ENCODE results near the gene LRRC4B. TPM values are rescaled to one million over a fixed set of nuclear protein-coding genes. Genes with fewer than 3 reads are reported as not detected.
A peak's percentile ranks its signal among the peaks of the same experiment; 100 is the strongest.
"Not testable (repeated sequence)": the region's sequence is repeated elsewhere in the genome, so short reads cannot be mapped to it uniquely, and the experiment has no call there.

LRRC4B gene, protein sequence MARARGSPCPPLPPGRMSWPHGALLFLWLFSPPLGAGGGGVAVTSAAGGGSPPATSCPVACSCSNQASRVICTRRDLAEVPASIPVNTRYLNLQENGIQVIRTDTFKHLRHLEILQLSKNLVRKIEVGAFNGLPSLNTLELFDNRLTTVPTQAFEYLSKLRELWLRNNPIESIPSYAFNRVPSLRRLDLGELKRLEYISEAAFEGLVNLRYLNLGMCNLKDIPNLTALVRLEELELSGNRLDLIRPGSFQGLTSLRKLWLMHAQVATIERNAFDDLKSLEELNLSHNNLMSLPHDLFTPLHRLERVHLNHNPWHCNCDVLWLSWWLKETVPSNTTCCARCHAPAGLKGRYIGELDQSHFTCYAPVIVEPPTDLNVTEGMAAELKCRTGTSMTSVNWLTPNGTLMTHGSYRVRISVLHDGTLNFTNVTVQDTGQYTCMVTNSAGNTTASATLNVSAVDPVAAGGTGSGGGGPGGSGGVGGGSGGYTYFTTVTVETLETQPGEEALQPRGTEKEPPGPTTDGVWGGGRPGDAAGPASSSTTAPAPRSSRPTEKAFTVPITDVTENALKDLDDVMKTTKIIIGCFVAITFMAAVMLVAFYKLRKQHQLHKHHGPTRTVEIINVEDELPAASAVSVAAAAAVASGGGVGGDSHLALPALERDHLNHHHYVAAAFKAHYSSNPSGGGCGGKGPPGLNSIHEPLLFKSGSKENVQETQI
- under 1 TPM in 3 of 4 donors, not detected in 1; 0.33 to 0.81 (median 0.34) TPM for total RNA-seq

DNA sequence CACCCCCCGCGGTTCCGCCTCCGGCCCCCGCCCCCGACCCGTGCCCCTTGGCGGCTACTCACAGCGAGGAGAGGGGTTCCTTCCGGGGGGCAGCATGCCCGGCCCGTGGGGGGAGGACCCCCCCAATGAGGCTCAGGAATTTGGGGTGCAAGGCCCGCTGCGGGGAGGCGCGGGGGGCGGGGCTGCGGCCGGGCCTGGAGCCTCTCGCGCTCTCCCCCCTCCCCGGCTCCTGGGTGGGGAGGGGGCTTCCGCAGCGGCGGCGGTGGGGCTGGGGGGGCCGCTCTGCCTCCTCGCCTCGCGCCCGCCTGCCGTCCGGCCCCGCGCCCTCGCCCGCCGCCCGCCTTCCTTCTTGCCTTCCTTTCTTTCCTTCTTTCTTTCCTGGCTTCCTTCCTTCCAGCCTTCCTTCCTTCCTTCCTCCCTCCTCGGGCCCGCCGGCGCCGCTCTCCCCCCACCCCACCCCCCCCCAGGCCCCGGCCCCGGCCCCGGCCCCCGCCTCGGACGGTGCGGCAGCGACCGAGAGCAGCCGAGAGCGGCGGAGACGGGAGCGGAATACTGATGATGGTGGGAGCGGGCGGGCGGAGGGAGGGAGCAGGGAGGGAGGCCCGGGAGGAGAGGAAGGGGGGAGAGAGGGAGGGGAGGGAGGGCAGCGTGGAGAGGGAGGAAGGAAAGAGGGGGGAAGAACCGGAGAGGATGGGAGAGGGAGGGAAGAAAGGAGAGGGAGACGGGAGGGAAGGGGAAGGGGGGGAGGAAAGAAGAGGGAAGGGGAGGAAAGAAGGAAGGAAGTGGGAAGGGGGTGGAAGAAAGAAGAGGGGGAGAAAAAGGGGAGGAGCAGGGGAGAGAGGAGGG, at the start of gene LRRC4B:
Gene LRRC4B (minus strand): TSS at position 554 of the 846 bp plus-strand sequence. CDS start 19,597 bp downstream, outside the sequence.
- H3K27ac ChIP-seq, result no peak within 1 kb of the TSS
- peaks cover 0 to 7% of the 10 kb centered on the region in 2 donors for H3K4me1 ChIP-seq
- peaks cover 34 to 54% (median 49%) of the 10 kb centered on the region in 3 donors for H3K27me3 ChIP-seq
- no peak within 1 kb of the TSS for H3K4me3 ChIP-seq
- intact Hi-C loops (cut with DNase I; ENCODE audit: low total_unique reads) (no loop called here), in situ Hi-C loops (cut with MboI; ENCODE audit: low sequenced_read_pairs in 4 of 4) (no loop called here)
- ATAC-seq, result no peak
- DNase-seq, result no peak
- no peaks in the 10 kb centered on the region for H3K36me3 ChIP-seq
- H3K9me3 ChIP-seq, result no peaks in the 10 kb centered on the region
- no peak for TF ChIP-seq POLR2A (IDR thresholded peaks at IDR 0.05)
- TF ChIP-seq, protein P1, sequence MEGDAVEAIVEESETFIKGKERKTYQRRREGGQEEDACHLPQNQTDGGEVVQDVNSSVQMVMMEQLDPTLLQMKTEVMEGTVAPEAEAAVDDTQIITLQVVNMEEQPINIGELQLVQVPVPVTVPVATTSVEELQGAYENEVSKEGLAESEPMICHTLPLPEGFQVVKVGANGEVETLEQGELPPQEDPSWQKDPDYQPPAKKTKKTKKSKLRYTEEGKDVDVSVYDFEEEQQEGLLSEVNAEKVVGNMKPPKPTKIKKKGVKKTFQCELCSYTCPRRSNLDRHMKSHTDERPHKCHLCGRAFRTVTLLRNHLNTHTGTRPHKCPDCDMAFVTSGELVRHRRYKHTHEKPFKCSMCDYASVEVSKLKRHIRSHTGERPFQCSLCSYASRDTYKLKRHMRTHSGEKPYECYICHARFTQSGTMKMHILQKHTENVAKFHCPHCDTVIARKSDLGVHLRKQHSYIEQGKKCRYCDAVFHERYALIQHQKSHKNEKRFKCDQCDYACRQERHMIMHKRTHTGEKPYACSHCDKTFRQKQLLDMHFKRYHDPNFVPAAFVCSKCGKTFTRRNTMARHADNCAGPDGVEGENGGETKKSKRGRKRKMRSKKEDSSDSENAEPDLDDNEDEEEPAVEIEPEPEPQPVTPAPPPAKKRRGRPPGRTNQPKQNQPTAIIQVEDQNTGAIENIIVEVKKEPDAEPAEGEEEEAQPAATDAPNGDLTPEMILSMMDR (IDR thresholded peaks at IDR 0.05 in 4 of 5, conservative IDR thresholded peaks at IDR 0.05 in 1 of 5), result no peak

GRCh38 chr19:50612504-50613404, 44.5 kb upstream of the LRRC4B start:
- H3K36me3 ChIP-seq; H3K27me3 ChIP-seq; ATAC-seq; H3K27ac ChIP-seq; H3K9me3 ChIP-seq; in situ Hi-C loops (cut with MboI; ENCODE audit: low sequenced_read_pairs in 4 of 4); H3K4me1 ChIP-seq; intact Hi-C loops (cut with DNase I; ENCODE audit: low total_unique reads); H3K4me3 ChIP-seq; DNase-seq: not testable (repeated sequence)

GRCh38 chr19:50607874-50608785, 39.9 kb upstream of the LRRC4B start:
- H3K4me3 ChIP-seq, result no peak overlapping the region

DNA sequence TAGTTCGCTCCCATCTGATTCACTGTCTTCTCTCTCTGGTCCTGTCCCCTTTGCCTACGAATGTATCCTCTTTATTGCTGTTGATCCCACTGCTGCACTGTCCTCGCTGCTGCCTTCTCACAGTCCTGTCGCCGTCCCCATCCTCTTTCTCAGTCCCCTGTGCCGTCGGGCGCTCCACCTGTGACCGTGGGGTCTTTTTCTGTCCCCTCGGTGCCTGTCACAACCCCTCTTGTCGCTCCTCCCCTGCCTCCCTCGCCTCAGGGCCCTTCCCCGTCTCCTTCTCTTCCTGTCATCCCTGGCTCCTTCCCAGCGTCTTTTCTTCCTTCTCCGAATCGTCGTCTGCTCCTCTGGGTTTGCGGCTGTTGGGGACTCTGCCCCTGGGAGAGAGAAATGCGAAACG, 39.2 kb upstream of the LRRC4B start:
- no peaks in the 10 kb centered on the region for H3K36me3 ChIP-seq
- H3K4me3 ChIP-seq, result no peak overlapping the region
- no peak overlapping the region for H3K27ac ChIP-seq
- ATAC-seq, result no peak
- no peaks in the 10 kb centered on the region for H3K9me3 ChIP-seq
- DNase-seq, result no peak
- peaks cover 0 to 19% (median 12%) of the 10 kb centered on the region in 3 donors for H3K27me3 ChIP-seq
- TF ChIP-seq, protein P1 (IDR thresholded peaks at IDR 0.05 in 4 of 5, conservative IDR thresholded peaks at IDR 0.05 in 1 of 5), result no peak
- no peak for TF ChIP-seq POLR2A (IDR thresholded peaks at IDR 0.05)
- intact Hi-C loops (cut with DNase I; ENCODE audit: low total_unique reads) (no loop called here), in situ Hi-C loops (cut with MboI; ENCODE audit: low sequenced_read_pairs in 4 of 4) (no loop called here)
- H3K4me1 ChIP-seq, result no peaks in the 10 kb centered on the region

More at GRCh38 chr19:50607874-50608785, 39.9 kb upstream of the LRRC4B start:
- H3K27ac ChIP-seq, result no peak overlapping the region
- H3K4me1 ChIP-seq, result no peaks in the 10 kb centered on the region
- no peak for TF ChIP-seq POLR2A (IDR thresholded peaks at IDR 0.05)
- TF ChIP-seq, protein P1 (IDR thresholded peaks at IDR 0.05 in 4 of 5, conservative IDR thresholded peaks at IDR 0.05 in 1 of 5), result peak in 2 of 5 experiments; percentile 8 to 21
- peaks cover 0 to 19% (median 6%) of the 10 kb centered on the region in 3 donors for H3K27me3 ChIP-seq
- H3K36me3 ChIP-seq, result no peaks in the 10 kb centered on the region
- no peaks in the 10 kb centered on the region for H3K9me3 ChIP-seq
- DNase-seq (peak in 1 of 2 donors; percentile 8), ATAC-seq (no peak)
- in situ Hi-C loops (cut with MboI; ENCODE audit: low sequenced_read_pairs in 4 of 4) (no loop called here), intact Hi-C loops (cut with DNase I; ENCODE audit: low total_unique reads) (no loop called here)

DNA sequence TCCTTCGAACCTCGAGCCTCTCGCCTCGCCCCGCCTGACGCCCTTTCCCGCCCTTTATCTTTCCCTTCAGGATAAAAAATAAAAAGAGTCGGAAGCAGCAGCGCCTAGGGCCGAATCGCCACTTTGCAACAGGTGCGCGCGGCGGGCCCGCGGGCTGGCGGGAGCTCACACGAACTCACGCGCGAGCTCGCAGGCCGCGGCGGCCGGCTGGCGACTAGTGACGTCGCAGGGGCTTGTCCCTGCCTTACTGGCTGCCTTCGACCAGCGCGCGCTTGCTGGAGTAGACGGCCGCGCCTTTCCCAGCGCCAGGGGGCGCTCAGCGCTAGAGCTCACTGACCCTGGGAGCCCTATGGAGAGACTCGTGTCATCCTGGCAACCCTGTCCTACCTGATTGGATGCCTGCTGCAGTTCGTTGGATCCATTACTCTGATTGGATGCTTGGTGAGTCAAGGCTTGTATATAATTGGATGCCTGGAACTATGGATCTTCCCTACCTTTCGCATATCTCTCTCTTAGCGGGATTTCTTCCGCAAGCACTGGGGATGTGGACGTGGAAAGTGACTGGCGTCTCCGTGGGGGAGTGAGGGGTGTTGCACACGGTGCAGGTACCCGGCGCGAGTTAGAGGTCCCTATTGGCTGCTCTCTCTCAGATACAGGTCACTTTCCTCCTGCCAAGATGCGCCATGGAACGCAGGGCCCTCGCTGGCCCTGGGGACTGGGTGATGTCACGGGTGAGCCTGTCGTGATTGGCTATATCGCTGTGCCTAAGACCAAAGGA, 38.0 kb upstream of the LRRC4B start:
- H3K4me3 ChIP-seq, result not testable (repeated sequence)

More for the DNA sequence above, 38.0 kb upstream of the LRRC4B start:
- H3K27me3 ChIP-seq, result peaks cover 0 to 19% (median 15%) of the 10 kb centered on the region in 3 donors
- H3K36me3 ChIP-seq; H3K27ac ChIP-seq; H3K4me1 ChIP-seq; H3K9me3 ChIP-seq; ATAC-seq; intact Hi-C loops (cut with DNase I; ENCODE audit: low total_unique reads); in situ Hi-C loops (cut with MboI; ENCODE audit: low sequenced_read_pairs in 4 of 4); DNase-seq: not testable (repeated sequence)

All from gastrocnemius medialis (tissue), 4 donors.